Rectal smooth muscle tissue (tissue), 1 donor: Measurements from ENCODE around the gene DIS3L2.
"Not testable (repeated sequence)": the region's sequence is repeated elsewhere in the genome, so short reads cannot be mapped to it uniquely, and the experiment has no call there.

ENCODE experiments used
- H3K27ac ChIP-seq: one replicate; pipeline ENCODE4 v1.7.0; 2013; ENCODE audit warnings: low read depth, low read length, inconsistent platforms
- H3K27me3 ChIP-seq: one replicate; pipeline ENCODE4 v1.7.0; 2013; ENCODE audit warnings: low read length; ENCODE audit not compliant: control insufficient read depth, insufficient read depth
- H3K36me3 ChIP-seq: one replicate; pipeline ENCODE4 v1.7.0; 2013; ENCODE audit warnings: low read length; ENCODE audit not compliant: control insufficient read depth, insufficient read depth
- H3K4me1 ChIP-seq: one replicate; pipeline ENCODE4 v1.7.0; 2013; ENCODE audit warnings: low read length; ENCODE audit not compliant: control insufficient read depth, insufficient read depth
- H3K4me3 ChIP-seq: one replicate; pipeline ENCODE4 v1.7.0; 2013; ENCODE audit warnings: low read length
- H3K9ac ChIP-seq: one replicate; pipeline ENCODE4 v1.7.0; 2013; ENCODE audit warnings: low read length

The DIS3L2 gene

DNA sequence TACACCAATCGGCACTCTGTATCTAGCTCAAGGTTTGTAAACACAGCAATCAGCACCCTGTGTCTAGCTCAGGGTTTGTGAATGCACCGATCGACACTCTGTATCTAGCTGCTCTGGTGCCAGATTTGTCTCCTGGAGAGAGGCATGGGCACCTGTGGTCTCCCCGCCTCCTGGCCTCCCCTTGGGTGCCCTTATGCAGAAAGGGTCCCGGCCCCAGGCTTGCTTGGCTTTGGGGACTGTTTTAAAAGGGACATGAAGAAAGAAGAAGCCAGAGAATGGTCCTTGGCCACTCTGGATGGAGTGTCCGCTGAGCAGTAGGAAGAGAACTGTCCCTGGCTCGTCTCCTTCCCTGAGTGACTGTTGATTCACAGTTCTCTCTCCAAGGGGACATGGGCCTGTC is 405.5 kb downstream of the DIS3L2 start:
- no peaks in the 10 kb centered on the region for H3K4me1 ChIP-seq
- H3K9ac ChIP-seq = no peak overlapping the region
- no peak overlapping the region for H3K4me3 ChIP-seq
- no peak overlapping the region for H3K27ac ChIP-seq
- H3K27me3 ChIP-seq = no peaks in the 10 kb centered on the region
- H3K36me3 ChIP-seq = no peaks in the 10 kb centered on the region

DNA sequence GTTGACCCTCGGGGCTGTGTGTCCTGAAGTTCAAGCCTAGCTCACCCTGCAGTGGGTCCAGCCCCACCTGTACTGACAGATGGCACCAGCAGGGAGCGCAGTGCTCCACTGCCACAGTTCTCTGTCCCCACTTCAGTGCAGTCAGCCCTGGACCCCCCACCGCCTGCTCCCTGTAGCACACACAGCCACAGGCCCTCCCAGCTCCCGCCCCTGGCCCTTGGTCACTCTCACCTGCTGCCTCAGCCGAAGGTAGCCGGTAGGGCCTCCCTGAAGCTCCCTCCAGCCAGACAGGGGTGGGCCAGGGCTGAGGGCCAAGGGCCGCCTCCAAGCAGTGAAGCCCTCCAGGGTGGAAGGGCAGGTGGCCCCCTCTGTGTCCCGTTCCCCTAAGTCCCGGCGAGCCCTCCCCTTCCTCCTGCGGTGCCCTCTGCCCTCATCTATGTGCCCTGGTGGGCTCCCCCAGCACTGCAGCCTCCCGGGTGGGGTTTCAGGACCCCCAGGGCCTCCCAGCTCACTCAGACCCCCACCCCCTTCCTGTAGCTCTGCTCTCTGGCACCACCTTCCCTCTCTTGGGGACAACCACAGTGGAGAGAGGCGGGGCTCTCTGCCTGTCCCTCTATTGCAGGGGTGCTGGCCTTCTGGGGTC is 406.2 kb downstream of the DIS3L2 start:
- Histone ChIP-seq H3K36me3 (no peaks in the 10 kb centered on the region), H3K27ac (no peak overlapping the region), H3K9ac (no peak overlapping the region), H3K4me3 (no peak overlapping the region), H3K27me3 (no peaks in the 10 kb centered on the region), H3K4me1 (no peaks in the 10 kb centered on the region)

DNA sequence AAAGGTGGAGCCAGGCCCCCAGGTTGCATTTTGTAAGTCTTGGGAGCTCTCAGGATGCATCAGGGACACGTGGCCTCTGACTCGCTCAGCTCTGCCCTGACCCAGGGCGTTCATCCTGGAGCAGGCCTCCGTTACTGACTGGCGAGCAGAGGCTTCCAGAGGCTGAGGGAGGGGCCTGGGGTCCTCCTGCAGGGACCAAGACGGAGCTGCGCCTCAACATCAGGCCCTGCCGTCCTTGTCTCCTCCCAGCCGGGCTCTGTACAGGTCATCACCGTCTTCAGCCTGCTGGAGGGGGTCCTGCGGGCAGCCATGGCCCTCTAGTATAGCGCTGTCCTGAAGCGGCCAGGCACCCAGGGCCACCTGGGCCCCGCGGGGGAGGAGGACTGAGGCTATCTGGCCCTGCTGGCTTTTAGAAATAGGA is 406.8 kb downstream of the DIS3L2 start:
- H3K36me3 ChIP-seq = no peaks in the 10 kb centered on the region
- no peak overlapping the region for H3K4me3 ChIP-seq
- no peak overlapping the region for H3K27ac ChIP-seq
- H3K27me3 ChIP-seq = no peaks in the 10 kb centered on the region
- H3K9ac ChIP-seq = no peak overlapping the region
- H3K4me1 ChIP-seq = no peaks in the 10 kb centered on the region

DNA sequence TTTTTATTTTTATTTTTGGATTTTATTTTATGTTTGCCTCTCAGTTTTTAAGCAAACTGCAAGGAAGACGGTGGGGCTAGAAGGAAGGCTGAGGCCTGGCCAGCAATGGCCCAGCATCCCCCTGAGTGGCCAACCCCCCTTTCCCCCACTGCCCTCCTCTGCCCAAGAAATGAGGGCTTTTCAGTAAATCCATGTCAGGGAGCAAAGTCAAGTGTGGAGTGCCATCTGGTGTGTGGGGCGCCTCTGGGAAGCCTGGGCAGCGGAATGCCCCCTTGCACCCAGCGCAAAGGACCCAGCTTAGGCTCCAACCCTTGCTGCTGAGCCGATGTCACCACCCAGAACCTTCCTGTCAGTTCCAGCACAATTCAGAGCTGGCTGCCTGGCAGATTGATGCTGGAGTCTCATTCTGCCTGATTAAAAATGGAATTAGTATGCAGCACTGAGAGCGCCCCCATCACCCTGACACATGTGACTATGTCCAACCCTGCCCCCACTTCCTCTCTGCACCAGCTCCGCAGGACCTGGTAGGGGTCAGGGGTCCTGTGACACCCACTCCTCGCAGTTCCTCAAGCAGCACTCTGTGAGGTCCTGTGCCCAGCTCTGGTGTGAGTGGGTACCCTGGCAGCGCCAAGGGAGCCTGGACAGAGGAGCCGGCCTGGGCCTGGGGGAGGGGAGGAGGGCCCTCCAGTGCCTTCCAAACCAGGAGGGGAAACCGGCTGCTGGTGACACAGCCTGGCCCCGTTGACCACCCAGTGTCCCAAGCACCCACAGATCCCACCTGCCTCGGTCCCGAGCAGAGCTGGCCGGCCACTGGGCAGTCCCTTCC is 407.8 kb downstream of the DIS3L2 start:
- Histone ChIP-seq H3K4me1 (no peaks in the 10 kb centered on the region), H3K27me3 (no peaks in the 10 kb centered on the region), H3K27ac (no peak overlapping the region), H3K36me3 (no peaks in the 10 kb centered on the region), H3K9ac (no peak overlapping the region), H3K4me3 (no peak overlapping the region)

DNA sequence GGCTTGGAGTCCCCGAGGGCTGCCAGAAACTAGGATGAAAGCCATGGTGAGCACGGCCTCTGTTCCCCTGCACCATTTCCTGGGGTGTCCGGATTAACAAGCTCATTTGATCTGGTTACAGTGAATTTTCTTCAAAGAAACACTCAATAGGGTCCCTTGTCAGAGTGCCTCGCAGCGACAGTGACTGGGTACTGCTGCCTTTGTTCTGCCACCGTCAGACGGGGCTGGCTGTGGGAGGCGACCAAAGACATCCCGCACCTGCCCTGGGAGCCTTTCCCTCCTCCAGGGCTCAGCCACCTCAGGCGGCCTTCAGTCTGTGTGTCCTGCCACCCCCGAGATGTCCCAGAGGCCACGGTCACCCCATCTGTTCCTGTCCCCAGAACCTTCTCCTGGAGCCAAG is 408.5 kb downstream of the DIS3L2 start:
- not testable (repeated sequence) for H3K9ac ChIP-seq, H3K36me3 ChIP-seq, H3K27me3 ChIP-seq, H3K27ac ChIP-seq, H3K4me3 ChIP-seq, H3K4me1 ChIP-seq

DNA sequence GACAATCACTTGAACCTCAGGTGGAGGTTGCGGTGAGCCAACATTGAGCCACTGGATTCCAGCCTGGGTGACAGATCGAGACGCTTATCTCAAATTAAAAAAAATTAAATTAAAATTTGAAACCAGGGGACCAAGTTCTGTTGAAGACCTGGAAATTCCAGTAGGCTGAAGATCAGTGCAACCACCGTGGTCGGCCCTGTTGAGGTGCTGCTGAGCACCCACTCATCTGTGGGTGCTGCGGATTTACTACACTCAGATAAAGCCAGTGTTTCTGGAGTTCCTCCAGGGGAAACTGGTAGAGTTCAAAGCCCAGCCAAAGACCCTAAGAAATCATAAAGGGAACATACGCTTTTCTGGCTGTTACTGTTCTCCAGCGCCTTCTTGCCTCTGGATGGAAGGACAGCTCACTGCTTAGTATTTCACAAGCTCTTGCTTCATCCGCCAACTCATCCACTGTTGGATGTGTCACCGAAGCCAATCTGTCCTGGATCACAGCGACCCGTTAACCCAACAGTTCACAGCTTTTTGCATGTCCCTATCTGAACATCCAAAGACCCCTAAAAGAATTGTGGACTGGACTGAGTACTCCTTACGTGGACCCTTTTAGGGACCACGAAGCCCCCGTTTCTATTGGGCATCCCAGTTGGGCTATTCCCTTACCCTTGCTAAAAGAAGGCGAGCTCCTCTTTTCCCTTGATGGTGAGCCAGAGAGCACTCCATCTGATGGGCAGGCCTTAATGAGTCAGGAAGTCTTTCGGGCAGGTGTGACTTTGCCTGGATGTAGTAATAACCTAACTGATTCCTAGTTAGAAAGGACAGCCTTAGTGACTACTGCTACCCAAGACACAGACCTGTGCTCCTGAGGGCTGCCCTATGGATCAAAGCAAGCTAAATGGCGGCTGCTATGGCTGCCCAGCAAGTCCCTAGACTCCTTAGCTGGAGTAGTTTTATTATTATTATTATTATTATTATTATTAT is 411.0 kb downstream of the DIS3L2 start:
- Histone ChIP-seq H3K4me1 (no peaks in the 10 kb centered on the region), H3K9ac (no peak overlapping the region), H3K27ac (no peak overlapping the region), H3K27me3 (no peaks in the 10 kb centered on the region), H3K36me3 (no peaks in the 10 kb centered on the region), H3K4me3 (no peak overlapping the region)

DNA sequence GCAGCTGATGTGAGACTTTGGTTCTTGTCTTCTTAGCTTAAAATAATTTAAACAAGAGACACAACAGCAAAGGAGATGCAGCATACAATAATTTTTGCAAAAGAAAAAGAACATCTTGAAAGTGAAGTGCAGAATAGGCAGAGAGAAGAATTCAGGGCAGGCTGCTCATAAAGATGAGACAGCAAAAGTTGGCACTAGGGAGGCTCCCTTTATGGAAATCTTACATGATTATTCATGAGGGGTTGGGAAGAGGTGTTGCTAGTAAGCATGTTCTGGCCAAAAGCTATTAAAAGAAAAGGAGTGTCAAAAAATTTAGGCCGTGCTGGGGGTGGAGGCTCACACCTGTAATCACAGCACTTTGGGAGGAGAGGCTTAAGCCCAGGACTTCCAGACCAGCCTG is 412.8 kb downstream of the DIS3L2 start:
- Histone ChIP-seq H3K9ac (no peak overlapping the region), H3K27ac (no peak overlapping the region), H3K4me1 (no peaks in the 10 kb centered on the region), H3K36me3 (no peaks in the 10 kb centered on the region), H3K4me3 (no peak overlapping the region), H3K27me3 (no peaks in the 10 kb centered on the region)

DNA sequence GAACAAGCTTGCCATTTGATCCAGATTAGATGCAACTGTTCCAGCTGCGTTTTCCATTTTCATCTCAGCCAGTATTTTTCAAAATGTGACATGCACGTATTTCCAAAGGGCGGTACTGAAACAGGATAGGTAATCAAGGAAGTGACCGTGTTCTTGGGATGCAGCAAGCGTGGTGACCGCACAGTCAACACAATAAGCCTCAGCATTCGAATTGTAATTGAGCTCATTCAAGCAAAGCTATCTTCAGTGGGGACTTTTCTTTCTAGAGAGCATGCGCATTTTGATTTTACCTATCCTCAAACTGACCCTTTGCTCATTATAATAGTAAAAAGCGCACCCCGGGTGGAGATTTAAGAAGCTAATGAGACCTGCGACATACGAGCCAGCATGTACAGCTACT is 413.7 kb downstream of the DIS3L2 start:
- H3K4me3 ChIP-seq = no peak overlapping the region
- H3K27ac ChIP-seq = no peak overlapping the region
- H3K9ac ChIP-seq = no peak overlapping the region
- no peaks in the 10 kb centered on the region for H3K4me1 ChIP-seq
- no peaks in the 10 kb centered on the region for H3K36me3 ChIP-seq
- H3K27me3 ChIP-seq = no peaks in the 10 kb centered on the region

DNA sequence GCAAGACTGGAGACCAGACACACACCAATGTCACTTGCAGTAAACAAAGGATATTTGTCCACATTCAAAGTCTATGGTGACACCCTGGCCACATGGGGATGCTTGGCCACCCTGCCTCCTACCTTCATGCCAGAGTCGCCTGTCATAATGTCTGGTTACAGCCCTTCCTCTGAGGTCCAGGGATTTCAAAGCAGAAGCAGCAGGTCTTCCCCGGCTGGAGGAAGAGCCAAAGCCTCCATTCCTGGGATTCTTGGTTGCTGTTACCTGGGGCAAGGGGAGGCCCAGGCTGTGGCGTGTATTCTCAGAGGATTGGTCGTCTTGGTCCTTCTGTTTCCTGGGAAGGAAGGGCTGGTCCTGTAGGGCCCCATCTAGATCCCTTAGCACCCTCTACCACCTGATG is 414.7 kb downstream of the DIS3L2 start:
- H3K27ac ChIP-seq = no peak overlapping the region
- H3K9ac ChIP-seq = no peak overlapping the region
- H3K4me1 ChIP-seq = no peaks in the 10 kb centered on the region
- no peaks in the 10 kb centered on the region for H3K36me3 ChIP-seq
- H3K4me3 ChIP-seq = no peak overlapping the region
- H3K27me3 ChIP-seq = no peaks in the 10 kb centered on the region

DNA sequence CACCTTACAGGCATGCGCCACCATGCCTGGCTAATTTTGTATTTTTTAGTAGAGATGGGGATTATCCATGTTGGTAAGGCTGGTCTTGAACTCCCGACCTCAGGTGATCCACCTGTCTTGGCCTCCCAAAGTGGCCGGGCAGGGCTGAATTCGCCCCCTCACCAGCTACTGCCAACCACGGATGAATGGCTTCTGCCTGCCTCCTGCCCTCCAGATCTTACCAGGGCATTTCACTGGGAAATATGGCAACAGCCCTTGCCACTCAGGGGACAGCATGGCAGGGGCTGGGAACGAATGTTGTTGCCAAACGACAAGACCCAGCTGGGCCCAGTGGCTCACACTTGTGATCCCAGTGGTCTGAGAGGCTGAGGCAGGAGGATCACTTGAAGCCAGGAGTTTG is 415.2 kb downstream of the DIS3L2 start:
- Histone ChIP-seq H3K9ac (no peak overlapping the region), H3K4me3 (no peak overlapping the region), H3K4me1 (no peaks in the 10 kb centered on the region), H3K36me3 (no peaks in the 10 kb centered on the region), H3K27me3 (no peaks in the 10 kb centered on the region), H3K27ac (no peak overlapping the region)

DNA sequence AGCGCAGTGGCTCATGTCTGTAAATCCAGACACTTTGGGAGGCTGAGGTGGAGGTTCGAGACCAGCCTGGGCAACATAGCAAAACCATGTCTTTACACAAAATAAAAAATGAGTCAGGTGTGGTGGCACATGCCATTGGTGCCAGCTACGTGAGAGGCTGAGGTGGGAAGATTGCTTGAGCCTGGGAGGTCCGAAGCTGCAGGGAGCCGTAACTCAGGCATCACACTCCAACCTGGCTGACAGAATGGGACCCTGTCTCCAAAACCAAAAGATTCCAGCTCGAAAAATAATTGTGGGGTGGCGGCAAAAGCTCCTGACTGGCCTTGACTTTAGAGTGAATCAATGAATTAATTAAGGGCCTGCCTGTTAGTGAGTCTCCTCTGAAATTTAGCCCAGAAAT is 415.8 kb downstream of the DIS3L2 start:
- Histone ChIP-seq H3K4me3 (no peak overlapping the region), H3K4me1 (no peaks in the 10 kb centered on the region), H3K27me3 (no peaks in the 10 kb centered on the region), H3K27ac (no peak overlapping the region), H3K9ac (no peak overlapping the region), H3K36me3 (no peaks in the 10 kb centered on the region)
